H9 (cell line): ENCODE data around the gene OR2A7. TPM values are rescaled to one million over a fixed set of nuclear protein-coding genes. Genes with fewer than 3 reads are reported as not detected.
"Not testable (repeated sequence)": the region's sequence is repeated elsewhere in the genome, so short reads cannot be mapped to it uniquely, and the experiment has no call there.

ENCODE experiments used
- DNase-seq: peaks from one replicate; pipeline ENCODE4 v3.0.0-alpha.2; 2017
- H2AFZ ChIP-seq: one replicate; pipeline ENCODE4 v1.6.1; 2013; ENCODE audit warnings: mild to moderate bottlenecking, low read length, control low read depth, moderate library complexity
- H2AK5ac ChIP-seq: 2 replicates; pipeline ENCODE4 v1.6.1; 2013; ENCODE audit warnings: low read length, control low read depth, mixed read lengths; ENCODE audit not compliant: insufficient read length
- H2BK120ac ChIP-seq: one replicate; pipeline ENCODE4 v1.6.1; 2013; ENCODE audit warnings: low read depth, mild to moderate bottlenecking, low read length, control low read depth, inconsistent platforms; ENCODE audit not compliant: poor library complexity, severe bottlenecking
- H2BK12ac ChIP-seq: 2 replicates; pipeline ENCODE4 v1.6.1; 2013; ENCODE audit warnings: low read length, control low read depth, mixed read lengths, low read depth; ENCODE audit not compliant: insufficient read length
- H2BK15ac ChIP-seq: 2 replicates; pipeline ENCODE4 v1.6.1; 2013; ENCODE audit warnings: low read depth, low read length, control low read depth
- H2BK20ac ChIP-seq: one replicate; pipeline ENCODE4 v1.6.1; 2013; ENCODE audit warnings: low read depth, mild to moderate bottlenecking, low read length, control low read depth, inconsistent platforms; ENCODE audit not compliant: poor library complexity, severe bottlenecking
- H2BK5ac ChIP-seq: 2 replicates; pipeline ENCODE4 v1.6.1; 2013; ENCODE audit warnings: low read length, control low read depth, mixed read lengths; ENCODE audit not compliant: insufficient read length
- H3K14ac ChIP-seq: 2 replicates; pipeline ENCODE4 v1.6.1; 2013; ENCODE audit warnings: low read length, control low read depth; ENCODE audit not compliant: insufficient read depth
- H3K18ac ChIP-seq: 2 replicates; pipeline ENCODE4 v1.6.1; 2013; ENCODE audit warnings: low read depth, mild to moderate bottlenecking, mixed read lengths, low read length, control low read depth; ENCODE audit not compliant: insufficient read length
- H3K23ac ChIP-seq: 2 replicates; pipeline ENCODE4 v1.6.1; 2013; ENCODE audit warnings: low read length, control low read depth, mixed read lengths, low read depth; ENCODE audit not compliant: insufficient read length
- H3K23me2 ChIP-seq: 2 replicates; pipeline ENCODE4 v1.6.1; 2013; ENCODE audit warnings: low read depth, mild to moderate bottlenecking, mixed read lengths, low read length, control low read depth; ENCODE audit not compliant: insufficient read length, poor library complexity, severe bottlenecking
- H3K27ac ChIP-seq: 2 replicates; pipeline ENCODE4 v1.5.1; 2013; ENCODE audit warnings: low read length, control low read depth, mixed read lengths, low read depth; ENCODE audit not compliant: insufficient read length
- H3K27me3 ChIP-seq: 2 replicates; pipeline ENCODE4 v1.6.1; 2013; ENCODE audit warnings: low read length, control low read depth, inconsistent platforms; ENCODE audit not compliant: insufficient read depth
- H3K4ac ChIP-seq: 2 replicates; pipeline ENCODE4 v1.6.1; 2013; ENCODE audit warnings: low read depth, mild to moderate bottlenecking, control low read depth, inconsistent platforms, low read length, moderate library complexity
- H3K4me1 ChIP-seq: 2 replicates; pipeline ENCODE4 v1.6.1; 2013; ENCODE audit warnings: low read length, control low read depth, inconsistent platforms; ENCODE audit not compliant: insufficient read depth
- H3K4me2 ChIP-seq: 2 replicates; pipeline ENCODE4 v1.6.1; 2013; ENCODE audit warnings: low read length, control low read depth, mixed read lengths; ENCODE audit not compliant: insufficient read length, insufficient read depth
- H3K56ac ChIP-seq: 2 replicates; pipeline ENCODE4 v1.6.1; 2013; ENCODE audit warnings: low read depth, mild to moderate bottlenecking, mixed read lengths, low read length, control low read depth; ENCODE audit not compliant: insufficient read length
- H3K79me1 ChIP-seq: 2 replicates; pipeline ENCODE4 v1.6.1; 2013; ENCODE audit warnings: low read depth, mild to moderate bottlenecking, moderate library complexity, low read length, control low read depth, inconsistent platforms; ENCODE audit not compliant: insufficient read depth, poor library complexity, severe bottlenecking
- H3K79me2 ChIP-seq: 2 replicates; pipeline ENCODE4 v1.6.1; 2013; ENCODE audit warnings: low read length, control low read depth, inconsistent platforms; ENCODE audit not compliant: insufficient read depth
- H3K9ac ChIP-seq: 2 replicates; pipeline ENCODE4 v1.6.1; 2013; ENCODE audit warnings: low read length, control low read depth, mixed read lengths; ENCODE audit not compliant: insufficient read length; ENCODE audit errors: extremely low read depth
- H3K9me3 ChIP-seq: one replicate; pipeline ENCODE4 v1.6.1; 2013; ENCODE audit warnings: low read depth, low read length, inconsistent platforms; ENCODE audit not compliant: control insufficient read depth
- H3T11ph ChIP-seq: one replicate; pipeline ENCODE4 v1.6.1; 2013; ENCODE audit warnings: mild to moderate bottlenecking, low read length, control low read depth, inconsistent platforms
- H4K20me1 ChIP-seq: one replicate; pipeline ENCODE4 v1.6.1; 2013; ENCODE audit not compliant: control insufficient read depth, insufficient read length, insufficient read depth
- H4K5ac ChIP-seq: 2 replicates; pipeline ENCODE4 v1.6.1; 2013; ENCODE audit warnings: low read depth, mild to moderate bottlenecking, mixed read lengths, low read length, control low read depth; ENCODE audit not compliant: insufficient read length
- H4K8ac ChIP-seq: replicated peaks from 2 replicates; pipeline ENCODE4 v1.6.1; 2013; ENCODE audit warnings: low read length, control low read depth, mixed read lengths, low read depth; ENCODE audit not compliant: insufficient read length
- H4K91ac ChIP-seq: 2 replicates; pipeline ENCODE4 v1.6.1; 2013; ENCODE audit warnings: low read depth, mild to moderate bottlenecking, moderate library complexity, mixed read lengths, low read length, control low read depth; ENCODE audit not compliant: insufficient read length
- H3K27ac Mint-ChIP-seq, 3 experiments: 2 replicates in 2 of 3; 3 replicates in 1 of 3; pipeline ENCODE4 v1.8.0; 2020 to 2021; ENCODE audit warnings: mixed read lengths in 3 of 3, mild to moderate bottlenecking in 1 of 3, moderate library complexity in 1 of 3
- H3K27me3 Mint-ChIP-seq: 2 replicates; pipeline ENCODE4 v1.8.0; 2021; ENCODE audit warnings: low read depth, mild to moderate bottlenecking, moderate library complexity, mixed read lengths
- H3K36me3 Mint-ChIP-seq, 3 experiments: 2 replicates in 2 of 3; 3 replicates in 1 of 3; pipeline ENCODE4 v1.8.0; 2020 to 2021; ENCODE audit warnings: low read depth in 3 of 3, mixed read lengths in 3 of 3; ENCODE audit not compliant: insufficient read depth in 1 of 3
- H3K4me1 Mint-ChIP-seq, 2 experiments: 2 replicates each; pipeline ENCODE4 v1.8.0; 2020; ENCODE audit warnings: mixed read lengths in 2 of 2
- H3K4me3 Mint-ChIP-seq, 2 experiments: 2 replicates in 1 of 2; 3 replicates in 1 of 2; pipeline ENCODE4 v1.8.0; 2020 to 2021; ENCODE audit warnings: mild to moderate bottlenecking in 2 of 2, mixed read lengths in 2 of 2, moderate library complexity in 1 of 2
- H3K9me3 Mint-ChIP-seq, 2 experiments: 2 replicates in 1 of 2; 3 replicates in 1 of 2; pipeline ENCODE4 v1.8.0; 2020; ENCODE audit warnings: mild to moderate bottlenecking in 2 of 2, mixed read lengths in 2 of 2, moderate library complexity in 1 of 2
- WGBS: extraction: QIAGEN DNeasy Blood & Tissue Kit; methylation state at CpG from one replicate; pipeline ENCODE4 v1.1.7; 2013; ENCODE audit warnings: missing lambda C conversion rate, low lambda C conversion rate, mixed read lengths; ENCODE audit not compliant: insufficient read length; ENCODE audit errors: extremely low coverage; 5-methylcytosine and 5-hydroxymethylcytosine counted together
- total RNA-seq: library from RNA; stranded (reverse); gene quantifications from 2 replicates; pipeline ENCODE4 v1.2.1, GENCODE V29; 2021

OR2A7 gene
- total RNA-seq, 1 experiment from 2014 or later: 2.5 TPM

DNA sequence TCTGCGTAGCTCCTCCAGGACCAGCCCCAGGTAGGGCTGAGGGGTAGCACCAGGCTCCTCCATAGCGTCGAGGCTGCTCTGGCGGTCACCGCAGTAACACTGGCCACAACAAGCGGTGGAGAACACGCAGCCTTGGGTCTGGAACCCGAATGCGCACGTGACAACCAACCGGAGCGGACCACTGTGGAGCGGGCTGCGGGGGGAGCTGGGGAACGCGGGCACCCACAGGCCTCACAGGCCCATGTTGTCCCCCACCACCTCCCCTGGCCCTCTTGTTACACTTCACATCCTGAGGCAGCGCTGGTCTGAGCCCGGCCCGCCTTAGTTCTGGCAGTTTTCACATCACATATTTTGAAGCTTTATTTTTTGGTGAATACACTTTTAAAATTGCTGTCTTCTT is 4.6 kb upstream of the OR2A7 start, which contains the start of gene CTAGE8:
Gene CTAGE8 (minus strand): TSS at position 101 of the 400 bp plus-strand sequence. CDS start 38 bp downstream, at position 63.
- not testable (repeated sequence) for H3T11ph ChIP-seq, H3K27ac Mint-ChIP-seq

DNA sequence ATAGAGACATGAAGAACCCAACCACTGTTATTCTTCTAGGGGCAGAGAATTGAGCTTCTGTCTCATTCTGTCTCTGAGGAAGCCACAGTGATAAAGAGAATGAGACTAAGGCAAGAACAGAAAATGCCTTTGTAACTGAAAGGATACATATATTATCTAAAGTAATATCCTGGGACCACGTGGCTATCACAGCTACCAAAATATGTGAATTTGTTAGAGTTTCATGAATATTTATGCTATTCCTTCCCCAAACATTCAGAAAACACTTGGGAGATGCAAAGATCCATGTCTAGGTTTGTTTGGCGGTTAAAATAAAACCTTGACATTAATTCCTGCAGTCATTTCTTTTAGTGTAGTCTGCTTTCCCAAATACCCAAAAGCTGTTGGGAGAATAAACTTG is 2.5 kb downstream of the OR2A7 start:
- DNase-seq, H3K4me1 Mint-ChIP-seq, H4K5ac ChIP-seq, H3K23me2 ChIP-seq, H3K9me3 ChIP-seq, H3K4ac ChIP-seq, H2BK15ac ChIP-seq, H2AFZ ChIP-seq, H3K79me1 ChIP-seq, H3K27me3 Mint-ChIP-seq, H2AK5ac ChIP-seq, H2BK5ac ChIP-seq, H2BK120ac ChIP-seq, H2BK12ac ChIP-seq, H3K23ac ChIP-seq, H3K4me2 ChIP-seq, H4K20me1 ChIP-seq, H3K14ac ChIP-seq, H4K91ac ChIP-seq, H3K18ac ChIP-seq, H3K4me1 ChIP-seq, H3K27me3 ChIP-seq, H3K27ac ChIP-seq, H4K8ac ChIP-seq, H3K27ac Mint-ChIP-seq, H3K9me3 Mint-ChIP-seq, H3K36me3 Mint-ChIP-seq, H2BK20ac ChIP-seq, H3K56ac ChIP-seq, H3K9ac ChIP-seq, H3K79me2 ChIP-seq, H3T11ph ChIP-seq, H3K4me3 Mint-ChIP-seq: not testable (repeated sequence)
- no CpG with 5 or more reads among the region's 2 CpGs for WGBS

More for the DNA sequence above, 4.6 kb upstream of the OR2A7 start, which contains the start of gene CTAGE8:
- not testable (repeated sequence) for H3K79me2 ChIP-seq, H4K91ac ChIP-seq, H2AK5ac ChIP-seq, H4K8ac ChIP-seq, H3K4me1 Mint-ChIP-seq, H3K14ac ChIP-seq, H3K9me3 ChIP-seq, H3K4ac ChIP-seq, H3K9me3 Mint-ChIP-seq, H2BK15ac ChIP-seq, H3K4me3 Mint-ChIP-seq, H3K4me2 ChIP-seq, H3K23me2 ChIP-seq, H3K18ac ChIP-seq, H3K4me1 ChIP-seq, H4K5ac ChIP-seq, H3K79me1 ChIP-seq, H3K36me3 Mint-ChIP-seq, H2BK20ac ChIP-seq, H2BK12ac ChIP-seq, H3K9ac ChIP-seq, H3K27me3 ChIP-seq, H2BK120ac ChIP-seq, H3K27me3 Mint-ChIP-seq, H2AFZ ChIP-seq, H4K20me1 ChIP-seq, H3K56ac ChIP-seq, H3K23ac ChIP-seq, DNase-seq, H3K27ac ChIP-seq, H2BK5ac ChIP-seq
- WGBS: no CpG with 5 or more reads among the region's 19 CpGs
